PC-9 (cell line): ENCODE measurements around the gene ALG5.

ENCODE experiments used
- CTCF ChIP-seq: fragments of 200-600 bp; sonication (generic); conservative IDR thresholded peaks from 2 replicates; pipeline ENCODE4 v1.6.1; 2017; ENCODE audit warnings: mixed run types, antibody characterized with exemption, mild to moderate bottlenecking, moderate library complexity
- EZH2 ChIP-seq: fragments of 200-600 bp; sonication (generic); IDR thresholded peaks from 2 replicates; pipeline ENCODE4 v1.8.0; 2017; ENCODE audit warnings: antibody characterized with exemption, low read depth

GRCh38 chr13:36925603-36926002, 73.5 kb downstream of the ALG5 start:
- TF ChIP-seq CTCF: no peak
- TF ChIP-seq EZH2: no peak
